HEK293 (cell line): ENCODE measurements around the gene TMEM260.
A peak's percentile ranks its signal among the peaks of the same experiment; 100 is the strongest.

Source experiments
- CTCF ChIA-PET: fragments of 350-600 bp; formaldehyde crosslinking; extraction: SDS; loops from one replicate; lab custom pipeline; 2021; ENCODE audit warnings: antibody characterized with exemption; lab: Yijun Ruan, JAX
- POLR2A ChIA-PET: fragments of 300-600 bp; formaldehyde crosslinking; extraction: SDS; loops from one replicate; lab custom pipeline; 2020; ENCODE audit warnings: antibody characterized with exemption, inconsistent platforms; lab: Yijun Ruan, JAX
- H3K27ac ChIP-seq: fragments of 200-500 bp; sonication (Bioruptor generic); 2 replicates; pipeline ENCODE4 v1.5.1; 2014; ENCODE audit warnings: low read depth, low read length, control low read depth, inconsistent platforms; ENCODE audit errors: extremely low read depth
- H3K36me3 ChIP-seq, 2 experiments: fragments of 200-500 bp in 1 of 2; sonication (Bioruptor generic) in 1 of 2; 1 replicate in 1 of 2; 2 replicates in 1 of 2; pipeline ENCODE4 v1.5.1; 2014 to 2017; ENCODE audit warnings: inconsistent platforms in 2 of 2, low read length in 2 of 2; ENCODE audit not compliant: control insufficient read depth in 2 of 2, insufficient read depth in 1 of 2
- H3K4me1 ChIP-seq: fragments of 200-500 bp; sonication (Bioruptor generic); 2 replicates; pipeline ENCODE4 v1.5.1; 2014; ENCODE audit warnings: mild to moderate bottlenecking, low read length, inconsistent platforms; ENCODE audit not compliant: control insufficient read depth, insufficient read depth
- H3K4me3 ChIP-seq: 2 replicates; pipeline ENCODE4 v1.5.1; 2011; ENCODE audit warnings: low read depth, mild to moderate bottlenecking, control low read depth, low read length, moderate library complexity
- H3K9me3 ChIP-seq: fragments of 200-500 bp; sonication (Bioruptor generic); 2 replicates; pipeline ENCODE4 v1.5.1; 2014; ENCODE audit warnings: low read depth, low read length, inconsistent platforms; ENCODE audit not compliant: control insufficient read depth, insufficient read depth
- ZFP41 ChIP-seq: fragments of 450-650 bp; formaldehyde crosslinking; IDR thresholded peaks from 2 replicates; pipeline ENCODE4 v1.5.1; 2016; ENCODE audit warnings: missing biosample characterization, missing genetic modification characterization, borderline replicate concordance
- ZIC2 ChIP-seq: fragments of 450-650 bp; formaldehyde crosslinking; IDR thresholded peaks from 2 replicates; pipeline ENCODE4 v1.5.1; 2016; ENCODE audit warnings: missing biosample characterization, missing genetic modification characterization
- ZNF112 ChIP-seq: fragments of 450-650 bp; formaldehyde crosslinking; IDR thresholded peaks from 2 replicates; pipeline ENCODE4 v1.5.0; 2017; ENCODE audit warnings: missing biosample characterization, missing genetic modification characterization
- ZNF175 ChIP-seq: fragments of 450-650 bp; formaldehyde crosslinking; IDR thresholded peaks from 2 replicates; pipeline ENCODE4 v1.5.1; 2016; ENCODE audit warnings: missing biosample characterization, missing genetic modification characterization
- ZNF2 ChIP-seq: fragments of 450-650 bp; formaldehyde crosslinking; IDR thresholded peaks from 2 replicates; pipeline ENCODE4 v1.5.1; 2016; ENCODE audit warnings: missing biosample characterization, missing genetic modification characterization
- ZNF223 ChIP-seq: fragments of 450-650 bp; formaldehyde crosslinking; IDR thresholded peaks from 2 replicates; pipeline ENCODE4 v1.5.1; 2016; ENCODE audit warnings: missing biosample characterization, missing genetic modification characterization
- ZNF549 ChIP-seq: fragments of 450-650 bp; IDR thresholded peaks from 2 replicates; pipeline ENCODE4 v1.5.1; 2018; ENCODE audit warnings: missing biosample characterization, missing genetic modification characterization, mild to moderate bottlenecking, inconsistent platforms, moderate library complexity
- ZNF571 ChIP-seq: fragments of 450-650 bp; formaldehyde crosslinking; IDR thresholded peaks from 2 replicates; pipeline ENCODE4 v1.5.0; 2017; ENCODE audit warnings: missing biosample characterization, missing genetic modification characterization
- ZNF600 ChIP-seq: fragments of 450-650 bp; formaldehyde crosslinking; IDR thresholded peaks from 2 replicates; pipeline ENCODE4 v1.5.1; 2016; ENCODE audit warnings: missing biosample characterization, missing genetic modification characterization
- ZNF654 ChIP-seq: fragments of 450-650 bp; formaldehyde crosslinking; IDR thresholded peaks from 2 replicates; pipeline ENCODE4 v1.5.1; 2016; ENCODE audit warnings: low read depth, missing biosample characterization, missing genetic modification characterization
- ZNF660 ChIP-seq: fragments of 450-650 bp; IDR thresholded peaks from 2 replicates; pipeline ENCODE4 v1.5.1; 2018; ENCODE audit warnings: missing biosample characterization, mild to moderate bottlenecking, missing genetic modification characterization
- ZNF707 ChIP-seq: fragments of 450-650 bp; formaldehyde crosslinking; IDR thresholded peaks from 2 replicates; pipeline ENCODE4 v1.5.1; 2016; ENCODE audit warnings: missing biosample characterization, missing genetic modification characterization
- ZNF792 ChIP-seq: fragments of 450-650 bp; formaldehyde crosslinking; IDR thresholded peaks from 2 replicates; pipeline ENCODE4 v1.5.1; 2016; ENCODE audit warnings: missing biosample characterization, missing genetic modification characterization
- ZXDB ChIP-seq: fragments of 450-650 bp; formaldehyde crosslinking; IDR thresholded peaks from 2 replicates; pipeline ENCODE4 v1.5.1; 2016; ENCODE audit warnings: missing biosample characterization, missing genetic modification characterization
- TF ChIP-seq, protein P1 (sequence below): fragments of 450-650 bp; formaldehyde crosslinking; IDR thresholded peaks from 2 replicates; pipeline ENCODE4 v1.5.1; 2016; ENCODE audit warnings: missing biosample characterization, missing genetic modification characterization
- TF ChIP-seq, protein P2 (sequence below): fragments of 450-650 bp; formaldehyde crosslinking; conservative IDR thresholded peaks from 2 replicates; pipeline ENCODE4 v1.5.1; 2016; ENCODE audit warnings: low read depth, missing biosample characterization, missing genetic modification characterization
- TF ChIP-seq, protein P3 (sequence below): fragments of 450-650 bp; formaldehyde crosslinking; IDR thresholded peaks from 2 replicates; pipeline ENCODE4 v1.5.1; 2016; ENCODE audit warnings: missing biosample characterization, missing genetic modification characterization
- TF ChIP-seq, protein P4 (sequence below): fragments of 450-650 bp; formaldehyde crosslinking; IDR thresholded peaks from 2 replicates; pipeline ENCODE4 v1.5.1; 2017; ENCODE audit warnings: missing biosample characterization, missing genetic modification characterization
- TF ChIP-seq, protein P5 (sequence below): fragments of 450-650 bp; formaldehyde crosslinking; IDR thresholded peaks from 2 replicates; pipeline ENCODE4 v1.5.1; 2016; ENCODE audit warnings: missing biosample characterization, missing genetic modification characterization

Gene TMEM260

DNA sequence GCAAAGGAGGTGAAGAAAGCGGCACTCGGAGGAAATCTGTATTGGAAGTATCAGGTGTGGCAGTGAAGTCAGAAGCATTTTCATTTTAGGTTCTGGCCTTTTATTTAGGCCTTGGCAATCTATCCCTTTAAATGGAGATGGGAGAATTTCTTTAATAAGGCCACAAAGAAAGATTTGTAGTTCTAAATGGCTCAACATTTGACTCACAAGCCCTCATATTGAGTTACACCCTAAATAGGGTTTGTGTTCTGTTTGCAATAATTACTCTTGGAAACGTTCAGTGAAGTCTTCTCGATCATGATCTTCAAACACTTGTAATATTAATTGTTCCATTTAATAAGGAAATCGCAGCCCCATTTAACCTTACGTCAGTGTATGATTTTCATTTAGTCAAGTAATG, 25.3 kb upstream of the TMEM260 start:
- H3K27ac ChIP-seq, result no peak overlapping the region
- TF ChIP-seq ZXDB (tag by site-specific recombination) (no peak), ZNF112 (no peak), ZNF600 (tag by site-specific recombination) (no peak)
- no peaks in the 10 kb centered on the region for H3K9me3 ChIP-seq
- ChIA-PET POLR2A (no interaction called here), CTCF (interaction anchor here (0.6 kb wide), 1 partner anchor 82 kb away, joined by 3 read pairs; no protein-coding TSS in a partner anchor)
- no peaks in the 10 kb centered on the region for H3K4me1 ChIP-seq
- H3K36me3 ChIP-seq, result no peaks in the 10 kb centered on the region
- H3K4me3 ChIP-seq, result no peak overlapping the region

DNA sequence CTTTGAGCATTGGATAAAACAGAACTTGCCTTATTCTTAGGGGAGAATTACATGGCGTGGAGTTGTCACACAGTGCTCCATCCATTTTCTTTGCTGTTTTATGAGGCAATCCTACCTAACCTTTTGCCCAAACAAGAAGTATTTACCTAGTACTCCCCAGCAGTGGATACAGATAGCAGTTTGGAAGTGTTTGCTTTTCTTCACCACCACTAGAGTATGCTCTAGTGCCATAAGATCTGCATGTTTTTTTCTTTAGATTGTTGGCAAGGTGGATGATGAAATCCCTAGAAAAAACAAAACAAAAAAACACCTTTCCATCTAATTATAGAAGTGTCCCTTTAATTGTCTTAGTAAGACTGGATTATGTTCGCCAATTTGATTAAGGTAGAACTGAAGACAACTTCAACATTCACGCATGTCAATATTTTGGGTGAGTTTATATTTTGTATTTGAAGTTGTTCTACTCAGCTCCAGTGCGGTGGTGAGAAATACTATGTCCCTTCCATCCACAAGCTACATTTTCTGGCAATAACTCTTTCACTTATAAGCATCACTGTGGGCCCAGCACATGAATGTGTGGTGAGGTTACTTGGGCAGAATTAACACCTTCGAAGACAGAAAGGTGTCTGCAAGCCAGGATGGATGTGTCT, 23.6 kb upstream of the TMEM260 start:
- CTCF ChIA-PET, result interaction anchor here (0.6 to 1.8 kb wide), 11 partner anchors 10 to 651 kb away, joined by 3 to 5 read pairs (median 3); partner anchors contain the start of gene TMEM260
- Histone ChIP-seq H3K4me3 (no peak overlapping the region), H3K9me3 (no peaks in the 10 kb centered on the region), H3K36me3 (no peaks in the 10 kb centered on the region), H3K4me1 (no peaks in the 10 kb centered on the region), H3K27ac (no peak overlapping the region)
- POLR2A ChIA-PET, result no interaction called here
- TF ChIP-seq, protein P1, sequence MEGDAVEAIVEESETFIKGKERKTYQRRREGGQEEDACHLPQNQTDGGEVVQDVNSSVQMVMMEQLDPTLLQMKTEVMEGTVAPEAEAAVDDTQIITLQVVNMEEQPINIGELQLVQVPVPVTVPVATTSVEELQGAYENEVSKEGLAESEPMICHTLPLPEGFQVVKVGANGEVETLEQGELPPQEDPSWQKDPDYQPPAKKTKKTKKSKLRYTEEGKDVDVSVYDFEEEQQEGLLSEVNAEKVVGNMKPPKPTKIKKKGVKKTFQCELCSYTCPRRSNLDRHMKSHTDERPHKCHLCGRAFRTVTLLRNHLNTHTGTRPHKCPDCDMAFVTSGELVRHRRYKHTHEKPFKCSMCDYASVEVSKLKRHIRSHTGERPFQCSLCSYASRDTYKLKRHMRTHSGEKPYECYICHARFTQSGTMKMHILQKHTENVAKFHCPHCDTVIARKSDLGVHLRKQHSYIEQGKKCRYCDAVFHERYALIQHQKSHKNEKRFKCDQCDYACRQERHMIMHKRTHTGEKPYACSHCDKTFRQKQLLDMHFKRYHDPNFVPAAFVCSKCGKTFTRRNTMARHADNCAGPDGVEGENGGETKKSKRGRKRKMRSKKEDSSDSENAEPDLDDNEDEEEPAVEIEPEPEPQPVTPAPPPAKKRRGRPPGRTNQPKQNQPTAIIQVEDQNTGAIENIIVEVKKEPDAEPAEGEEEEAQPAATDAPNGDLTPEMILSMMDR (tag by site-specific recombination), result peak; percentile 36; the same call in 1 of the 2 replicates
- no peak for TF ChIP-seq ZNF571 (tag by site-specific recombination)
- TF ChIP-seq, protein P2, sequence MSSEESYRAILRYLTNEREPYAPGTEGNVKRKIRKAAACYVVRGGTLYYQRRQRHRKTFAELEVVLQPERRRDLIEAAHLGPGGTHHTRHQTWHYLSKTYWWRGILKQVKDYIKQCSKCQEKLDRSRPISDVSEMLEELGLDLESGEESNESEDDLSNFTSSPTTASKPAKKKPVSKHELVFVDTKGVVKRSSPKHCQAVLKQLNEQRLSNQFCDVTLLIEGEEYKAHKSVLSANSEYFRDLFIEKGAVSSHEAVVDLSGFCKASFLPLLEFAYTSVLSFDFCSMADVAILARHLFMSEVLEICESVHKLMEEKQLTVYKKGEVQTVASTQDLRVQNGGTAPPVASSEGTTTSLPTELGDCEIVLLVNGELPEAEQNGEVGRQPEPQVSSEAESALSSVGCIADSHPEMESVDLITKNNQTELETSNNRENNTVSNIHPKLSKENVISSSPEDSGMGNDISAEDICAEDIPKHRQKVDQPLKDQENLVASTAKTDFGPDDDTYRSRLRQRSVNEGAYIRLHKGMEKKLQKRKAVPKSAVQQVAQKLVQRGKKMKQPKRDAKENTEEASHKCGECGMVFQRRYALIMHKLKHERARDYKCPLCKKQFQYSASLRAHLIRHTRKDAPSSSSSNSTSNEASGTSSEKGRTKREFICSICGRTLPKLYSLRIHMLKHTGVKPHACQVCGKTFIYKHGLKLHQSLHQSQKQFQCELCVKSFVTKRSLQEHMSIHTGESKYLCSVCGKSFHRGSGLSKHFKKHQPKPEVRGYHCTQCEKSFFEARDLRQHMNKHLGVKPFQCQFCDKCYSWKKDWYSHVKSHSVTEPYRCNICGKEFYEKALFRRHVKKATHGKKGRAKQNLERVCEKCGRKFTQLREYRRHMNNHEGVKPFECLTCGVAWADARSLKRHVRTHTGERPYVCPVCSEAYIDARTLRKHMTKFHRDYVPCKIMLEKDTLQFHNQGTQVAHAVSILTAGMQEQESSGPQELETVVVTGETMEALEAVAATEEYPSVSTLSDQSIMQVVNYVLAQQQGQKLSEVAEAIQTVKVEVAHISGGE, result no peak
- TF ChIP-seq ZFP41, result no peak
- TF ChIP-seq ZNF2 (tag by site-specific recombination), result 0 out of 2 replicates have a peak, but pooled peaks have one; percentile 28
- no peak for TF ChIP-seq ZNF707 (tag by site-specific recombination)
- 0 out of 2 replicates have a peak, but pooled peaks have one; percentile 54 for TF ChIP-seq ZNF660 (tag by site-specific recombination)
- no peak for TF ChIP-seq ZNF175
- TF ChIP-seq, protein P3, sequence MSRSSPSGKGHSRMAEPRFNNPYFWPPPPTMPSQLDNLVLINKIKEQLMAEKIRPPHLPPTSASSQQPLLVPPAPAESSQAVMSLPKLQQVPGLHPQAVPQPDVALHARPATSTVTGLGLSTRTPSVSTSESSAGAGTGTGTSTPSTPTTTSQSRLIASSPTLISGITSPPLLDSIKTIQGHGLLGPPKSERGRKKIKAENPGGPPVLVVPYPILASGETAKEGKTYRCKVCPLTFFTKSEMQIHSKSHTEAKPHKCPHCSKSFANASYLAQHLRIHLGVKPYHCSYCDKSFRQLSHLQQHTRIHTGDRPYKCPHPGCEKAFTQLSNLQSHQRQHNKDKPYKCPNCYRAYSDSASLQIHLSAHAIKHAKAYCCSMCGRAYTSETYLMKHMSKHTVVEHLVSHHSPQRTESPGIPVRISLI, result peak; percentile 80
- TF ChIP-seq ZNF654 (tag by site-specific recombination), result peak; percentile 88
- no peak for TF ChIP-seq ZNF549 (tag by site-specific recombination)

DNA sequence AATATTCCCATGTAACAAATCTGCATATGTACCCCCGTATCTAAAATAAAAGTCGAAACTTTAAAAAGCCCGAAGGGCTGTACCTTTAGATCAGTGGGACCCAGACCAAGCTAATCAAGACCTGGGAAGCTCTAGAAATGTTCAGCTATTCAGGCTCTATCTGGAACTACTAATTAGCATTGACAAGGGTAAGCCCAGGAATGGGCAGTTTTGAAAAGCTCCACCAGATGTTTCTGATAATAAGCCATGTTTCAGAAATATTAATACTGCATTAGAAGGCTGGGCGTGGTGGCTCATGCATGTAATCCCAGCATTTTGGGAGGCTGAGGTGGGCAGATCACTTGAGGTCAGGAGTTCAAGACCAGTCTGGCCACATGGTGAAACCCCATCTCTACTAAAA, 20.4 kb upstream of the TMEM260 start:
- Histone ChIP-seq H3K9me3 (no peaks in the 10 kb centered on the region), H3K4me1 (no peaks in the 10 kb centered on the region), H3K36me3 (no peaks in the 10 kb centered on the region), H3K27ac (no peak overlapping the region), H3K4me3 (no peak overlapping the region)
- ChIA-PET CTCF (interaction anchor here (1.2 to 1.4 kb wide), 2 partner anchors 68 to 758 kb away, joined by 3 to 4 read pairs; no protein-coding TSS in a partner anchor), POLR2A (interaction anchor here (0.5 kb wide), 1 partner anchor 587 kb away, joined by 5 read pairs; no protein-coding TSS in a partner anchor)
- TF ChIP-seq ZNF792 (tag by site-specific recombination), result no peak
- no peak for TF ChIP-seq ZIC2 (tag by site-specific recombination)
- no peak for TF ChIP-seq ZFP41
- no peak for TF ChIP-seq ZNF112
- TF ChIP-seq, protein P4, sequence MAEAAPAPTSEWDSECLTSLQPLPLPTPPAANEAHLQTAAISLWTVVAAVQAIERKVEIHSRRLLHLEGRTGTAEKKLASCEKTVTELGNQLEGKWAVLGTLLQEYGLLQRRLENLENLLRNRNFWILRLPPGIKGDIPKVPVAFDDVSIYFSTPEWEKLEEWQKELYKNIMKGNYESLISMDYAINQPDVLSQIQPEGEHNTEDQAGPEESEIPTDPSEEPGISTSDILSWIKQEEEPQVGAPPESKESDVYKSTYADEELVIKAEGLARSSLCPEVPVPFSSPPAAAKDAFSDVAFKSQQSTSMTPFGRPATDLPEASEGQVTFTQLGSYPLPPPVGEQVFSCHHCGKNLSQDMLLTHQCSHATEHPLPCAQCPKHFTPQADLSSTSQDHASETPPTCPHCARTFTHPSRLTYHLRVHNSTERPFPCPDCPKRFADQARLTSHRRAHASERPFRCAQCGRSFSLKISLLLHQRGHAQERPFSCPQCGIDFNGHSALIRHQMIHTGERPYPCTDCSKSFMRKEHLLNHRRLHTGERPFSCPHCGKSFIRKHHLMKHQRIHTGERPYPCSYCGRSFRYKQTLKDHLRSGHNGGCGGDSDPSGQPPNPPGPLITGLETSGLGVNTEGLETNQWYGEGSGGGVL, result no peak
- TF ChIP-seq, protein P5, sequence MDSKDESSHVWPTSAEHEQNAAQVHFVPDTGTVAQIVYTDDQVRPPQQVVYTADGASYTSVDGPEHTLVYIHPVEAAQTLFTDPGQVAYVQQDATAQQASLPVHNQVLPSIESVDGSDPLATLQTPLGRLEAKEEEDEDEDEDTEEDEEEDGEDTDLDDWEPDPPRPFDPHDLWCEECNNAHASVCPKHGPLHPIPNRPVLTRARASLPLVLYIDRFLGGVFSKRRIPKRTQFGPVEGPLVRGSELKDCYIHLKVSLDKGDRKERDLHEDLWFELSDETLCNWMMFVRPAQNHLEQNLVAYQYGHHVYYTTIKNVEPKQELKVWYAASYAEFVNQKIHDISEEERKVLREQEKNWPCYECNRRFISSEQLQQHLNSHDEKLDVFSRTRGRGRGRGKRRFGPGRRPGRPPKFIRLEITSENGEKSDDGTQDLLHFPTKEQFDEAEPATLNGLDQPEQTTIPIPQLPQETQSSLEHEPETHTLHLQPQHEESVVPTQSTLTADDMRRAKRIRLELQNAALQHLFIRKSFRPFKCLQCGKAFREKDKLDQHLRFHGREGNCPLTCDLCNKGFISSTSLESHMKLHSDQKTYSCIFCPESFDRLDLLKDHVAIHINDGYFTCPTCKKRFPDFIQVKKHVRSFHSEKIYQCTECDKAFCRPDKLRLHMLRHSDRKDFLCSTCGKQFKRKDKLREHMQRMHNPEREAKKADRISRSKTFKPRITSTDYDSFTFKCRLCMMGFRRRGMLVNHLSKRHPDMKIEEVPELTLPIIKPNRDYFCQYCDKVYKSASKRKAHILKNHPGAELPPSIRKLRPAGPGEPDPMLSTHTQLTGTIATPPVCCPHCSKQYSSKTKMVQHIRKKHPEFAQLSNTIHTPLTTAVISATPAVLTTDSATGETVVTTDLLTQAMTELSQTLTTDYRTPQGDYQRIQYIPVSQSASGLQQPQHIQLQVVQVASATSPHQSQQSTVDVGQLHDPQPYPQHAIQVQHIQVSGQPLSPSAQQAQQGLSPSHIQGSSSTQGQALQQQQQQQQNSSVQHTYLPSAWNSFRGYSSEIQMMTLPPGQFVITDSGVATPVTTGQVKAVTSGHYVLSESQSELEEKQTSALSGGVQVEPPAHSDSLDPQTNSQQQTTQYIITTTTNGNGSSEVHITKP (tag by site-specific recombination), result no peak
- TF ChIP-seq ZNF223 (tag by site-specific recombination), result no peak
